ENCODE data around the gene KLHDC1.
A peak's percentile ranks its signal among the peaks of the same experiment; 100 is the strongest.
"Not testable (repeated sequence)": the region's sequence is repeated elsewhere in the genome, so short reads cannot be mapped to it uniquely, and the experiment has no call there.

Gene KLHDC1

GRCh38 chr14:49769171-49769570 lies 76.3 kb downstream of the KLHDC1 start:
- TF ChIP-seq, protein P1, sequence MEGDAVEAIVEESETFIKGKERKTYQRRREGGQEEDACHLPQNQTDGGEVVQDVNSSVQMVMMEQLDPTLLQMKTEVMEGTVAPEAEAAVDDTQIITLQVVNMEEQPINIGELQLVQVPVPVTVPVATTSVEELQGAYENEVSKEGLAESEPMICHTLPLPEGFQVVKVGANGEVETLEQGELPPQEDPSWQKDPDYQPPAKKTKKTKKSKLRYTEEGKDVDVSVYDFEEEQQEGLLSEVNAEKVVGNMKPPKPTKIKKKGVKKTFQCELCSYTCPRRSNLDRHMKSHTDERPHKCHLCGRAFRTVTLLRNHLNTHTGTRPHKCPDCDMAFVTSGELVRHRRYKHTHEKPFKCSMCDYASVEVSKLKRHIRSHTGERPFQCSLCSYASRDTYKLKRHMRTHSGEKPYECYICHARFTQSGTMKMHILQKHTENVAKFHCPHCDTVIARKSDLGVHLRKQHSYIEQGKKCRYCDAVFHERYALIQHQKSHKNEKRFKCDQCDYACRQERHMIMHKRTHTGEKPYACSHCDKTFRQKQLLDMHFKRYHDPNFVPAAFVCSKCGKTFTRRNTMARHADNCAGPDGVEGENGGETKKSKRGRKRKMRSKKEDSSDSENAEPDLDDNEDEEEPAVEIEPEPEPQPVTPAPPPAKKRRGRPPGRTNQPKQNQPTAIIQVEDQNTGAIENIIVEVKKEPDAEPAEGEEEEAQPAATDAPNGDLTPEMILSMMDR (conservative IDR thresholded peaks at IDR 0.05; ENCODE audit: low read depth, low read length) = no peak
- Histone ChIP-seq H3K27me3 (ENCODE audit: insufficient read depth, low read depth) (no peaks in the 10 kb centered on the region), H3K4me3 (IDR thresholded peaks at IDR 0.05; ENCODE audit: insufficient read depth, low read depth, low read length) (no peak overlapping the region), H3K9ac (peak overlapping the region; percentile 95), H3K79me2 (ENCODE audit: insufficient read depth, low read depth) (peaks cover 12% of the 10 kb centered on the region; the same call in 1 of the 2 replicates), H3K27ac (peak overlapping the region; percentile 95), H2AFZ (ENCODE audit: low read depth) (peak overlapping the region; percentile 62; the same call in 1 of the 2 replicates), H3K4me2 (peak overlapping the region; percentile 86), H3K4me1 (ENCODE audit: low read depth, poor library complexity, severe bottlenecking) (peaks cover 31% of the 10 kb centered on the region), H4K20me1 (ENCODE audit: insufficient read depth) (no peaks in the 10 kb centered on the region), H3K36me3 (ENCODE audit: insufficient read depth) (no peaks in the 10 kb centered on the region)

DNA sequence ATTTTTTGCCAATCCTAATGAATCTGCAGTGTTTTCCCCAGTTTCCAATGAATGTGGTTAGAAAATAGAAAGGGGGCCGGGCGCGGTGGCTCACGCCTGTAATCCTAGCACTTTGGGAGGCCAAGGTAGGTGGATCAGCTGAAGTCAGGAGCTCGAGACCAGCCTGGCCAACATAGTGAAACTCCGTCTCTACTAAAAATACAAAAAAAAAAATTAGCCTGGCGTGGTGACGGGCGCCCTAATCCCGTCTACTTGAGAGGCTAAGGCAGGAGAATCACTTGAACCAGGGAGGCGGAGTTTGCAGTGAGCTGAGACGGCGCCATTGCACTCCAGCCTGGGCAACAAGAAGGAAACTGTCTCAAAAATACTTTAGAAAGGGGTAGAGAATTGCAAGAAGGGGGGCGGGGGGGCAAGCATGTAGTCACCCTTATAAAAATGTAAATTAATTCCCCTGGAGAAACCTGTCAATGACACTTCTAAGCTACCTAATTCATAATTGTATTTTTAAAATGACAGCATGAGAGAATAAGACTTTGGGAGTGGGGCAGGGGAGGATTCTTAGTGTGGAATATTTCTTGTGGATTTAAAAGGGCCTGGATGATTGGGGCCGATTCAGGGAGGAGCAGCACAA lies 76.8 kb downstream of the KLHDC1 start:
- H3K27me3 ChIP-seq (ENCODE audit: insufficient read depth, low read depth) = no peaks in the 10 kb centered on the region
- H3K9ac ChIP-seq = no peak overlapping the region
- H3K79me2 ChIP-seq (ENCODE audit: insufficient read depth, low read depth) = peaks cover 12% of the 10 kb centered on the region; the same call in 1 of the 2 replicates
- H2AFZ ChIP-seq (ENCODE audit: low read depth) = no peak overlapping the region
- H3K4me1 ChIP-seq (ENCODE audit: low read depth, poor library complexity, severe bottlenecking) = peaks cover 31% of the 10 kb centered on the region
- peak overlapping the region; percentile 95; the same call in 1 of the 2 replicates for H3K27ac ChIP-seq
- TF ChIP-seq, protein P1 (conservative IDR thresholded peaks at IDR 0.05; ENCODE audit: low read depth, low read length) = no peak
- H3K36me3 ChIP-seq (ENCODE audit: insufficient read depth) = no peaks in the 10 kb centered on the region
- H3K4me2 ChIP-seq = peak overlapping the region; percentile 86
- H3K4me3 ChIP-seq (IDR thresholded peaks at IDR 0.05; ENCODE audit: insufficient read depth, low read depth, low read length) = no peak overlapping the region
- no peaks in the 10 kb centered on the region for H4K20me1 ChIP-seq (ENCODE audit: insufficient read depth)

DNA sequence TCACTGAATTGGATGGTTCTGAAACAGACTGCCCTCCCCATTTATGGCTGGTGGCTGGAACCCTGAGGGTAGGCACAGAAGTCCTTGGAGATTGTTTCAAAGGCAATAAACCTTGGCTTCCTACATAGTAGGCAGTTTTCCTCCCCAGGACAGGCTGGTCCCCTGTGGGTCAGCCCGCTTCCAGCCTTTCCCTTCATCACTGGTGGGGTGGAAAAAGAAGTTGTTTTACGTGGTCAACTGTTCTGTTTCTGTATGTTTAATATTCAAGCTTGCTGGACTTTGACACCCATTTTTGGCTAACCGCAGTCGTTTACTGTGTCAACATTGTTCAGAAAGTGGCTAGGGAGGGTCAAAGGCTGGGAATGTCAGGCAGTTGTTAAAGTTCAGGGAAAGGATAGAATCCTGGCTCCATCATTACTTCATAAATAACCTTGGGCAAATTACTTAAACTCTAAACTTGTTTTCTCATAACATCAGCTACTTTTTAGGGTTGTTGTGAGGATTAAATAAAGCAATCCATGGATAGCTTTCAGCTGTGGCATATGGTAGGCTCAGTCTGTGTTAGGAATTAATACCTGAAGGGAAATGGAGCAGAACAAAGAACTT lies 77.4 kb downstream of the KLHDC1 start:
- TF ChIP-seq, protein P1 (conservative IDR thresholded peaks at IDR 0.05; ENCODE audit: low read depth, low read length) = no peak
- peaks cover 31% of the 10 kb centered on the region for H3K4me1 ChIP-seq (ENCODE audit: low read depth, poor library complexity, severe bottlenecking)
- H3K4me2 ChIP-seq = peak overlapping the region; percentile 86; the same call in 1 of the 2 replicates
- H3K9ac ChIP-seq = no peak overlapping the region
- peaks cover 12% of the 10 kb centered on the region; the same call in 1 of the 2 replicates for H3K79me2 ChIP-seq (ENCODE audit: insufficient read depth, low read depth)
- no peak overlapping the region for H2AFZ ChIP-seq (ENCODE audit: low read depth)
- no peaks in the 10 kb centered on the region for H4K20me1 ChIP-seq (ENCODE audit: insufficient read depth)
- H3K4me3 ChIP-seq (IDR thresholded peaks at IDR 0.05; ENCODE audit: insufficient read depth, low read depth, low read length) = no peak overlapping the region
- H3K27me3 ChIP-seq (ENCODE audit: insufficient read depth, low read depth) = no peaks in the 10 kb centered on the region
- no peaks in the 10 kb centered on the region for H3K36me3 ChIP-seq (ENCODE audit: insufficient read depth)
- H3K27ac ChIP-seq = no peak overlapping the region

DNA sequence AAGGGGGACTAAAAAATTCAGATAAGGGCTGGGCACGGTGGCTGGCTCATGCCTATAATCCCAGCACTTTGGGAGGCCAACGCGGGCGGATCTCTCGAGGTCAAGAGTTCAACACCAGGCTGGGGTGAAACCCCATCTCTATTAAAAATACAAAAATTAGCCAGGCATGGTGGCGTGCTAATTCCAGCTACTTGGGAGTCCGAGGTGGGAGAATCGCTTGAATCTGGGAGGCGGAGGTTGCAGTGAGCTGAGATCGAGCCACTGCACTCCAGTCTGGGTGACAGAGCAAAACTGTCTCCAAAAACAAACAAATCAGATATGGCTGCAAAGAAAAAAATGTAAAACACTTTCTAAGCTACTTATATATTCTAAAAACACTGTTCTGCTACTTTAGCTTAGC lies 78.8 kb downstream of the KLHDC1 start:
- not testable (repeated sequence) for H3K27ac ChIP-seq; H3K36me3 ChIP-seq (ENCODE audit: insufficient read depth); H3K4me3 ChIP-seq (IDR thresholded peaks at IDR 0.05; ENCODE audit: insufficient read depth, low read depth, low read length); H3K4me2 ChIP-seq; H2AFZ ChIP-seq (ENCODE audit: low read depth); H3K27me3 ChIP-seq (ENCODE audit: insufficient read depth, low read depth); H3K9ac ChIP-seq; H4K20me1 ChIP-seq (ENCODE audit: insufficient read depth)
- Histone ChIP-seq H3K4me1 (ENCODE audit: low read depth, poor library complexity, severe bottlenecking) (peaks cover 25% of the 10 kb centered on the region), H3K79me2 (ENCODE audit: insufficient read depth, low read depth) (peaks cover 12% of the 10 kb centered on the region; the same call in 1 of the 2 replicates)

DNA sequence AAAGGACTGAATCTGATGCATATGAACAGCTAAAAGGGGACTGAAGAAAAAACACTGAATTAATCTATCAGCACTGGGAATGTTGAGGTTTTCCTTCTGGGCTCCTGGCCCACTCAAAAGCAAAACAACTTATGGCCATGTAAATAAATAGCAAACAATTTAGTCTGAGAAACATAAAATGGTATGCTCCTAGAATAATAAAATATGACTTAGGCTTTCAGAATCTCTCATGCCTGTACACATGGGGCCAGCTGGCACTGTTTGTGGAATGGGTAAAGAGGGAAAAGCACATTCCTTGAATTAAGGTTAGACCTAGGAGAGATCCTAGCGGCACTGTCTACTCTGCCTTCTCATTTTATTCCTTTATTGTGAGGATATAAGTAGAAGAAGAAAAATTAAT lies 81.2 kb downstream of the KLHDC1 start:
- H3K27me3 ChIP-seq (ENCODE audit: insufficient read depth, low read depth) = no peaks in the 10 kb centered on the region
- TF ChIP-seq, protein P1 (conservative IDR thresholded peaks at IDR 0.05; ENCODE audit: low read depth, low read length) = no peak
- peaks cover 22% of the 10 kb centered on the region for H3K4me1 ChIP-seq (ENCODE audit: low read depth, poor library complexity, severe bottlenecking)
- H3K79me2 ChIP-seq (ENCODE audit: insufficient read depth, low read depth) = peaks cover 10% of the 10 kb centered on the region; the same call in 1 of the 2 replicates
- H3K9ac ChIP-seq = no peak overlapping the region
- no peak overlapping the region for H2AFZ ChIP-seq (ENCODE audit: low read depth)
- no peak overlapping the region for H3K4me3 ChIP-seq (IDR thresholded peaks at IDR 0.05; ENCODE audit: insufficient read depth, low read depth, low read length)
- H4K20me1 ChIP-seq (ENCODE audit: insufficient read depth) = no peaks in the 10 kb centered on the region
- H3K27ac ChIP-seq = no peak overlapping the region
- H3K36me3 ChIP-seq (ENCODE audit: insufficient read depth) = no peaks in the 10 kb centered on the region
- no peak overlapping the region for H3K4me2 ChIP-seq

Data from KMS-11 (cell line).